Activated CD4-positive, alpha-beta T cell treated with anti-CD3 and anti-CD28 coated beads, Interleukin-2, amount 10 ng/mL, durations not matched to agents 24 days and 14 days (primary cell): ENCODE results near the gene YIPF6. TPM values are rescaled to one million over a fixed set of nuclear protein-coding genes. Genes with fewer than 3 reads are reported as not detected.
"Not testable (repeated sequence)": the region's sequence is repeated elsewhere in the genome, so short reads cannot be mapped to it uniquely, and the experiment has no call there.

Experiments used
- DNase-seq: peaks from one replicate; pipeline ENCODE4 v3.0.0; 2022
- H3K27ac Mint-ChIP-seq: one replicate; pipeline ENCODE4 v1.8.0; 2022; ENCODE audit warnings: mild to moderate bottlenecking, mixed read lengths
- H3K27me3 Mint-ChIP-seq: one replicate; pipeline ENCODE4 v1.8.0; 2022; ENCODE audit warnings: mixed read lengths
- H3K36me3 Mint-ChIP-seq: one replicate; pipeline ENCODE4 v1.8.0; 2022; ENCODE audit warnings: low read depth, mild to moderate bottlenecking, mixed read lengths
- H3K4me1 Mint-ChIP-seq: one replicate; pipeline ENCODE4 v1.8.0; 2021; ENCODE audit warnings: mixed read lengths
- H3K4me3 Mint-ChIP-seq: one replicate; pipeline ENCODE4 v1.8.0; 2022; ENCODE audit warnings: mild to moderate bottlenecking, moderate library complexity, mixed read lengths
- H3K9me3 Mint-ChIP-seq: one replicate; pipeline ENCODE4 v1.8.0; 2021; ENCODE audit warnings: mixed read lengths
- intact Hi-C: fragments of 100-400 bp; cut with micrococcal nuclease; formaldehyde crosslinking; loops from one replicate; pipeline ENCODE4 v1.15.1; 2023
- total RNA-seq: library from RNA; stranded (reverse); gene quantifications from 2 replicates; pipeline ENCODE4 v1.2.3, GENCODE V29; 2022

YIPF6 gene, protein sequence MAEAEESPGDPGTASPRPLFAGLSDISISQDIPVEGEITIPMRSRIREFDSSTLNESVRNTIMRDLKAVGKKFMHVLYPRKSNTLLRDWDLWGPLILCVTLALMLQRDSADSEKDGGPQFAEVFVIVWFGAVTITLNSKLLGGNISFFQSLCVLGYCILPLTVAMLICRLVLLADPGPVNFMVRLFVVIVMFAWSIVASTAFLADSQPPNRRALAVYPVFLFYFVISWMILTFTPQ
- 21.1 and 21.8 TPM in 2 replicates for total RNA-seq

DNA sequence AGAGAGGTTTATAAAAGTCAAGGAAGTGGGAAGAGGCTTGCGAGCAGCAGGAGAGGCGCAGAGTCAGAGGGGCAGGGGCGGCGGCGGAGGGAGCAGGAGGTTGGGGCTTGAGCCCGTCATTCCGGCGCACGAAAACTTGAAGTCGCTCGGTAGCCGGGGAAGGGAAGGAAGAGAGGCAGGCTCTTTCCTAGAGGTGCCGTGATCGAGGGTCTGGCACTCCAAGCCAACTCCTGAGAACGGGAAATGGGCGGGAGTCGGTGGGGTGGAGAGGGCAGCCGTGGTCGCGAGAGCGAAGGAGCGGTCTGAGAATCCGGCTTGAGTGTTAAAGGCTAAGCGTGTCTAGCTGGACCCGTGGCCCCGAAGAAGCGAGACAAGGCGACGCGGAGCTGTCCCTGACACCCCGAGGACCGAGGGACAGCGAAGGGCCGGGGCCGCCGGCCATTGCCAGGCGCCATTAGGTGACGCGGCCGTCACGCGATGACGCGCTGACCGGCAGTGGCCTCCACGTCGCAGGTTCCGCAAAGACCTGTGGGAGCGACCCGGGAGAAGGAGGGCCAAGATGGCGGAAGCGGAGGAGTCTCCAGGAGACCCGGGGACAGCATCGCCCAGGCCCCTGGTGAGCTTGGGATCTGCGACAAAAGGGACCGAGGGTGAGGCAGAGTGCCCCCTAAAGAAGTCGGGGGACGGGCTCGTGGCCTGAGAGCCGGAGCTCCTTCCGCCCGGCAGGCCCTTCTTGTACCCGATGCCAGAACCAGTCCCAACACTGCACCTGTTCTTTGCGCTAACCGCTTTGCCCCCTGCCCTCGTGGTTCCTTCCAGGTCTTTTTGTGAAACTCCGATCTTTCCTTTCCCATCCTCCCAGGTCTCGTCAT is at the start of gene YIPF6:
Gene YIPF6, plus strand, starts transcription at position 544 of the 872 bp plus-strand sequence. Its CDS starts 16 bp downstream, at position 560.
- peak within 1 kb of the TSS; percentile 97 for H3K27ac Mint-ChIP-seq
- peak; percentile 91 for DNase-seq
- H3K4me3 Mint-ChIP-seq = peak within 1 kb of the TSS; percentile 94
- peaks cover 18% of the 10 kb centered on the region for H3K4me1 Mint-ChIP-seq
- intact Hi-C loops = loop anchor here (5.0 kb wide), 1 partner anchor 1634 kb away; the partner anchor contains the start of gene IGBP1
- H3K36me3 Mint-ChIP-seq = peaks cover 13% of the 10 kb centered on the region
- no peaks in the 10 kb centered on the region for H3K9me3 Mint-ChIP-seq
- no peaks in the 10 kb centered on the region for H3K27me3 Mint-ChIP-seq

DNA sequence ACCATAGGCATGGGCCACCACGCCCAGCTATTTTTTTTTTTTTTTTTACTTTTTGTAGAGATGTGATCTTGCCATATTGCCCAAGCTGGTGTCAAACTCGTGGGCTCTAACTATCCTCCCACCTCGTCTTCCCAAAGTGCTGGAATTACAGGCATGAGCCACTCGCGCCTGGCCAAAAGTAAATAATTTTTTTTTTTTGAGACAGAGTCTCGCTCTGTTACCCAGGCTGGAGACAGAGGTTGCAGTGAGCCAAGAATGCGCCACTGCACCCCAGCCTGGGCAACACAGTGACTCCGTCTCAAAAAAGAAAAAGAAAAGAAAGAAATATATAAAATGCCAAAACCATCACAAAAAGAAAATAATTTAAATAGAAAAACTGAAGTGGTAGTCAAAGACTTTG is 47.1 kb upstream of the YIPF6 start:
- intact Hi-C loops = no loop called here
- Mint-ChIP-seq H3K4me3 (no peak overlapping the region), H3K27ac (no peak overlapping the region), H3K4me1 (no peaks in the 10 kb centered on the region), H3K36me3 (no peaks in the 10 kb centered on the region), H3K27me3 (no peaks in the 10 kb centered on the region), H3K9me3 (no peaks in the 10 kb centered on the region)
- DNase-seq = no peak

DNA sequence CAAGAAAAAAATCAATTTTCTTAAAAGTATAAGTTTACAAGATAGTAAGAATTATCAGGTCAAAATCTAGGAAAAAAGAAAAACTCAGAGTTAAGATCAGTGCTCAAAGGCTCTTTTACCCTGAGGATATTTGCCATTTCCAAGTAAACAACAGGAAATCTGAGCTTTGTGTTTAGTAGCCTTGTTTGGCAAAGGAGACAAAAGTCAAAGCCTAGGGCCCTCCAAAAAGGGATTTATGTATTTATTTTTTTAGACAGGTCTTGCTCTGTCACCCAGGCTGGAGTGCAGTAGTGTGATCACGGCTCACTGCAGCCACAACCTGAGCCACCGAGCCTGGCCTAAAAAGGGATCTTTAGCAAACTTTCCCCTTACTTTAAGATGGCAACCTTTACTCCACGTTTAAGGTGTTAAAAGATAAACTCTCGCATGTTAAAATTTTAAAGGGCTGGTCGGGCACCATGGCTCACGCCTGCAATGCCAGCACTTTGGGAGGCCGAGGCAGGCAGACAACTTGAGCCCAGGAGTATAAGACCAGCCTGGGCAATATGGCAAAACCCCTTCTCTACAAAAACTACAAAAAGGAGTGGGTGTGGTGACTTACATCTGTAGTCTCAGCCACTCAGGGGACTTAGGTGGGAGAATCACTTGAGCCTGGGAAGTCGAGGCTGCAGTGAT is 44.2 kb upstream of the YIPF6 start:
- Mint-ChIP-seq H3K36me3 (no peaks in the 10 kb centered on the region), H3K9me3 (no peaks in the 10 kb centered on the region), H3K27me3 (no peaks in the 10 kb centered on the region), H3K4me3 (no peak overlapping the region), H3K4me1 (no peaks in the 10 kb centered on the region), H3K27ac (no peak overlapping the region)
- intact Hi-C loops = no loop called here
- DNase-seq = no peak

DNA sequence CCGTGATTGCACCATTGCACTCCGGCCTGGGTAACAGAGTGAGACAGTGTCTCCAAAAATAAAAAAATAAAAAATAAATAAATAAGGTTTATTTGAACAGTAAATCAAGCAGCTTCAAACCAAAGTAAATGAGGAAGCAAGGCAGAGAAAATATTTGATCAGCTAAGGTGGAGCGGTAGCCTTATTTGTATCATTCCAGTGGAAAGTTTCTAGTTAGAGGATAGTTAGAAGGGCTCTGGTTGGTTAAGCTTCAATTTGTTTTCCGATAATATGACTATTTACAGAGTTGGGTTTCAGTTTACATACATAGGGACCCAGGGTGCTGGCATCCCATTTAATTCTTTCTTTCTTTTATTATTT is 43.7 kb upstream of the YIPF6 start:
- no peak for DNase-seq
- Mint-ChIP-seq H3K4me1 (no peaks in the 10 kb centered on the region), H3K36me3 (no peaks in the 10 kb centered on the region), H3K27me3 (no peaks in the 10 kb centered on the region), H3K9me3 (no peaks in the 10 kb centered on the region), H3K4me3 (no peak overlapping the region), H3K27ac (no peak overlapping the region)
- intact Hi-C loops = no loop called here

DNA sequence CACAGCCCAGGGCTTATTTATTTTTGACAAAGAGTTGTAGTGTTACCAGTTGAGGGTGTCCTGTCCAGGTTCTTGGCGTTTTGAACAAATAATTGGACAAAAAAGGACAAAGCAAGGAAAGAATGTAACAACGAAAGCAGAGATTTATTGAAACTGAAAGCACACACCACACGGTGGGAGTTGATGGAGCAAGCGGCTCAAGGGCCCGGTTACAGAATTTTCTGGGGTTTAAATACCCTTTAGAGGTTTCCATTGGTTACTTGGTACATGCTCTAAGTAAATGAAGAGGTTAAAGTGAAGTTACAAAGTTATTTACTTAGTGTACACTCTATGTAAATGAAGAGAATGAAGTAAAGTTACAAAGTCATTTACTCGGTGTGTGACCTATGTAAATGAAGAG is 37.8 kb upstream of the YIPF6 start:
- DNase-seq = no peak
- intact Hi-C loops = no loop called here
- Mint-ChIP-seq H3K36me3 (no peaks in the 10 kb centered on the region), H3K4me3 (no peak overlapping the region), H3K27ac (no peak overlapping the region), H3K9me3 (no peaks in the 10 kb centered on the region), H3K27me3 (no peaks in the 10 kb centered on the region), H3K4me1 (no peaks in the 10 kb centered on the region)

DNA sequence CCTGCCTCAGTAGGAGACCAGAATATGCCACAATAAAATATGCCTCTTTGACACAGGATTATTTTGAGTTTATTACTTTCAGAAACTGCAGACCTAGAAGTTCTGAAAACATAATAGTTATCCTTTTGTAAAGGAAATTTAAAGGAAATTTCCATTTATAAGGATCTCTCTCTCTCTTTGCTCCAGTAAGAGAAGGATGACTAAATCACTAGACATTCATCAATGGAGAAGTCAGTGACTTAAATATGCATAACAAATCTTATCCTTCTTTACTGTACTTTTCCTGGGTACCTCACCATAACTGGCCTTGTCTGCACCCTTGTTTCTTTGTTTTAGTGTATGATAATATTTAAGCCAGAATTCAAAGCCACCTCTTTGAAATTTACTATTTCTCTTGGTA is 37.3 kb upstream of the YIPF6 start:
- Mint-ChIP-seq H3K36me3 (no peaks in the 10 kb centered on the region), H3K27me3 (no peaks in the 10 kb centered on the region), H3K4me3 (no peak overlapping the region), H3K9me3 (no peaks in the 10 kb centered on the region), H3K4me1 (no peaks in the 10 kb centered on the region), H3K27ac (no peak overlapping the region)
- intact Hi-C loops = no loop called here
- no peak for DNase-seq

DNA sequence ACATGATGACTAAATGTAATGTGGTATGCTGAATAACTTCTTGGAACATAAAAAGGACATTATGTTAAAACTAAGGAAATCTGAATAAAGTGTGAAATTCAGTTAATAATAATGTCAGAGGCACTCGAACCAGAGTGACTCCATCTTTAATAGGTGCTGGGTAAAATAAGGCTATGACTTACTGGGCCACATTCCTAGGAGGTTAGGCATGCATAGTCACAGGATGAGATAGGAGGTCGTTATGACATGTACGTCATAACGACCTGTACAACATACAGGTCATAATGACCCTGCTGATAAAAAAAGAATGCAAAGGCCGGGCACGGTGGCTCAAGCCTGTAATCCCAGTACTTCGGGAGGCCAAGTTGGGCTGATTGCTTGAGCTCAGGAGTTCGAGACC is 36.7 kb upstream of the YIPF6 start:
- no peak overlapping the region for H3K4me3 Mint-ChIP-seq
- intact Hi-C loops = no loop called here
- H3K36me3 Mint-ChIP-seq = no peaks in the 10 kb centered on the region
- no peak overlapping the region for H3K27ac Mint-ChIP-seq
- H3K4me1 Mint-ChIP-seq = no peaks in the 10 kb centered on the region
- H3K27me3 Mint-ChIP-seq = no peaks in the 10 kb centered on the region
- DNase-seq = no peak
- no peaks in the 10 kb centered on the region for H3K9me3 Mint-ChIP-seq

DNA sequence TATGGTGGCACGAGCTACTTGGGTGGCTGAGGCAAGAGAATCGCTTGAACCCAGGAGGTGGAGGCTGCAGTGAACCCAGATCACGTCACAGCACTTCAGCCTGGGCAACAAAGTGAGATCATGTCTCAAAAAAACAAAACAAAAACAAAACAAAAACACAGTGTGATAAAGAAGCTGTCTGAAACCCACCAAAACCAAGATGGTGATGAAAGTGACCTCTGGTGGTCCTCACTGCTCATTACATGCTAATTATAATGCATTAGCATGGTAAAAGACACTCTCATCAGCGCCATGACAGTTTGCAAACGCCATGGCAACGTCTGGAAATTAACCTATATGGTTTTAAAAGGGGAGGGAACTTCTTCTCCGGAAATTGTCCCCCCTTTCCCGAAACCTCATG is 36.2 kb upstream of the YIPF6 start:
- H3K9me3 Mint-ChIP-seq = no peaks in the 10 kb centered on the region
- H3K36me3 Mint-ChIP-seq = no peaks in the 10 kb centered on the region
- H3K27me3 Mint-ChIP-seq = no peaks in the 10 kb centered on the region
- H3K4me3 Mint-ChIP-seq = no peak overlapping the region
- H3K4me1 Mint-ChIP-seq = no peaks in the 10 kb centered on the region
- DNase-seq = peak; percentile 60
- intact Hi-C loops = no loop called here
- no peak overlapping the region for H3K27ac Mint-ChIP-seq

DNA sequence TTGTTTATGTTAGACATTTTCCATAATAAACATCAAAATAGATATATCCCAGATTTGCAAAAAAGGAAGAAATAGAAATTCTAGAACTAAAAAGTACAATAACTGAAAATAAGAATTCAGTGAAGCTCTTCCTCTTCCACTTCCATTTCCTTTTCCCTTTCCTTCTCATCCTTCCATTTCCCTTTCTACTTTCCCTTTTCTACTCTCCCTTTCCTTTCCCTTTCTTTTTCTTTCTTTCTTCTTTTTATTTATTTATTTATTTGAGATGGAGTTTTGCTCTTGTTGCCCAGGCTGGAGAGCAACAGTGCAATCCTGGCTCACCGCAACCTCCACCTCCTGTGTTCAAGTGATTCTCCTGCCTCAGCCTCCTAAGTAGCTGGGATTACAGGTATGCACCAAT is 35.0 kb upstream of the YIPF6 start:
- no peak for DNase-seq
- no peak overlapping the region for H3K4me3 Mint-ChIP-seq
- no peaks in the 10 kb centered on the region for H3K4me1 Mint-ChIP-seq
- no peaks in the 10 kb centered on the region for H3K27me3 Mint-ChIP-seq
- no peaks in the 10 kb centered on the region for H3K9me3 Mint-ChIP-seq
- intact Hi-C loops = no loop called here
- H3K27ac Mint-ChIP-seq = no peak overlapping the region
- no peaks in the 10 kb centered on the region for H3K36me3 Mint-ChIP-seq

DNA sequence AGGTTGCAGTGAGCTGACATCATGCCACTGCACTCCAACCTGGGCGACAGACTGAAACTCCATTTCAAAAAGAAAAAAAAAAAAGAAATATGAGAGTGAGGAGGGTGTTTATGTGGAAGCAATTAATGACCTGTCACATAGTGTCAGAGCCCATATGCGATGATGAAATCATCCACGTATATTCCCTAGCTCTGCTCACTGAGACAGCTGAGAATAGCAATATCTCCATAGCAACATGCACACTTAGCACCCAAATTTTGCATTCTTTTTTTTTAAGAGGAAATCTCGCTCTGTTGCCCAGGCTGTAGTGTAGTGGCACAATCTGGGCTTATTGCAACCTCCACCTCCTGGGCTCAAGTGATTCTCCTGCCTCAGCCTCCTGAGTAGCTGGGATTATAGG is 34.1 kb upstream of the YIPF6 start:
- intact Hi-C loops = no loop called here
- no peak for DNase-seq
- no peaks in the 10 kb centered on the region for H3K9me3 Mint-ChIP-seq
- no peaks in the 10 kb centered on the region for H3K36me3 Mint-ChIP-seq
- no peak overlapping the region for H3K4me3 Mint-ChIP-seq
- H3K4me1 Mint-ChIP-seq = no peaks in the 10 kb centered on the region
- H3K27me3 Mint-ChIP-seq = no peaks in the 10 kb centered on the region
- no peak overlapping the region for H3K27ac Mint-ChIP-seq

DNA sequence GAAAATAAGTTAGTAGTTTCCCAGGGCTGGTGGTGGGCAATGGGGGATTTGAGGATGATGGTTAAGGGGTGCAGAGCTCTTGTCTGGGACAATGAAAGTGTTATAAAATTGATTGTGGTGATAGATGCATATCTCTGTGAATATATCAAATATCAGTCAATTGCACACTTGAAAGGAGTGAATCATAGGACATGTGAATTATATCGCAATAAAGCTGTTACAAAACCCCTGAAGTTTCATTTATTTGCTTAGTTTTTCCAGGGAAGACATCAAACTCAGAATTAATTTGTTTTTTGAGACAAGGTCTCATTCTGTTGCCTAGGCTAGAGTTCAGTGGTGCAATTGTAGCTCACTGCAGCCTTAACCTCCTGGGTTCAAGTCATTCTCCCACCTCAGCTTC is 17.9 kb upstream of the YIPF6 start:
- H3K4me3 Mint-ChIP-seq = no peak overlapping the region
- no peak for DNase-seq
- no peak overlapping the region for H3K27ac Mint-ChIP-seq
- intact Hi-C loops = no loop called here
- no peaks in the 10 kb centered on the region for H3K4me1 Mint-ChIP-seq
- H3K36me3 Mint-ChIP-seq = no peaks in the 10 kb centered on the region
- H3K27me3 Mint-ChIP-seq = no peaks in the 10 kb centered on the region
- H3K9me3 Mint-ChIP-seq = no peaks in the 10 kb centered on the region

DNA sequence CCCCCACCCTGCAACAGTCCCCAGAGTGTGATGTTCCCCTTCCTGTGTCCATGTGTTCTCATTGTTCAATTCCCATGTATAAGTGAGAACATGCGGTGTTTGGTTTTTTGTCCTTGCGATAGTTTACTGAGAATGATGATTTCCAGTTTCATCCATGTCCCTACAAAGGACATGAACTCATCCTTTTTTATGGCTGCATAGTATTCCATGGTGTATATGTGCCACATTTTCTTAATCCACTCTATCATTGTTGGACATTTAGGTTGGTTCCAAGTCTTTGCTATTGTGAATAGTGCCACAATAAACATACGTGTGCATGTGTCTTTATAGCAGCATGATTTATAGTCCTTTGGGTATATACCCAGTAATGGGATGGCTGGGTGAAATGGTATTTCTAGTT is 12.7 kb upstream of the YIPF6 start:
- H3K27me3 Mint-ChIP-seq, H3K4me3 Mint-ChIP-seq, H3K9me3 Mint-ChIP-seq, H3K36me3 Mint-ChIP-seq, H3K27ac Mint-ChIP-seq, DNase-seq, H3K4me1 Mint-ChIP-seq, intact Hi-C loops: not testable (repeated sequence)

DNA sequence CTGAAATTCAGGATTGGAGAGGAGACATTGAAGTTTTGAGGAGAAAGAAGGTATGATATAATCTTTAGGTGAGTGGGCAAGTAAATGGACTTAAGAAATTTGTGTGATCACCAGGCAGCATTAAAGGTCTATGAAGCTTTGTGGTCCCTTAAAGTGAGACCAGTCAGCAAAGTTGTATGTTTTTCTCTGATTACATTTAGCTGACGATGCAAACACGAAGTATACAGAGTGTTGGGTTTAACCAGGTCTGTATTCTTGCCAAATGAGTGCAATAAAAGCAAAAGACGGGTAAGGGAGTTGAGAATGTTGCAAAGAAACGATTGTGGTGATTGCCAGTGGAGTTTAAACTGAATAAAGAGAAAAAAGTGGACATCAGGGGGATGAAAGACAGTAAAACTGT is 11.6 kb upstream of the YIPF6 start:
- no peaks in the 10 kb centered on the region for H3K9me3 Mint-ChIP-seq
- no peak for DNase-seq
- H3K4me3 Mint-ChIP-seq = no peak overlapping the region
- H3K27ac Mint-ChIP-seq = no peak overlapping the region
- peaks cover 2% of the 10 kb centered on the region for H3K4me1 Mint-ChIP-seq
- no peaks in the 10 kb centered on the region for H3K36me3 Mint-ChIP-seq
- intact Hi-C loops = no loop called here
- no peaks in the 10 kb centered on the region for H3K27me3 Mint-ChIP-seq

DNA sequence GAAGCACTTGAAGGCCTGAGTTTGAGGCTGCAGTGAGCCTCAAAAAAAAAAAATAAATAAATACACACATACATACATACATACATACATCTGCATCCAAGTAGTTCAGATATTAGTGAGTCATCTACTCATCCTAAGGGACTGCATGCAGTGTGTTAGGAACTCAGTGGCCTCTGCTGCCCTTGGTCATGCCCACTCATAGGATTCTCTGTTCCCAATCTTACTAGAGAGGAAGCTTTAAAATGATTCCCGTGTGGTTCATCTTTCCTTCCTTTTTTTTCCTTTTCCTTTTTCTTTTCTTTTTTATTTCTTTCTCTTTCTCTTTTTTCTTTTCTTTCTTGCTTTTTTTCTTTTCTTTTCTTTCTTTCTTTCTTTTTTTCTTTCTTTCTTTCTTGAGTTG is 10.9 kb upstream of the YIPF6 start:
- Mint-ChIP-seq H3K4me1 (peaks cover 2% of the 10 kb centered on the region), H3K27me3 (no peaks in the 10 kb centered on the region), H3K9me3 (no peaks in the 10 kb centered on the region), H3K36me3 (no peaks in the 10 kb centered on the region), H3K4me3 (no peak overlapping the region), H3K27ac (no peak overlapping the region)
- DNase-seq = no peak
- intact Hi-C loops = no loop called here
